Adrenal gland (tissue), 12 donors: Measurements from ENCODE around the gene UBA52. TPM values are rescaled to one million over a fixed set of nuclear protein-coding genes. Genes with fewer than 3 reads are reported as not detected.
"Not testable (repeated sequence)": the region's sequence is repeated elsewhere in the genome, so short reads cannot be mapped to it uniquely, and the experiment has no call there.

Experiments
- DNase-seq, 7 donors: peaks; one replicate each; pipeline ENCODE4 v3.0.0-alpha.2; 2019 to 2020
- H3K27ac ChIP-seq, 5 donors: fragments of 200-600 bp; sonication (generic) in 4 of 5; 1 replicate in 3 of 5; 2 replicates in 2 of 5; pipeline versions ENCODE4 v1.5.1 to v1.8.0; 2016 to 2020; ENCODE audit warnings: mild to moderate bottlenecking in 1 of 5
- H3K27me3 ChIP-seq: fragments of 200-600 bp; 2 replicates; pipeline ENCODE4 v1.8.0; 2021
- H3K36me3 ChIP-seq, 2 donors: fragments of 200-600 bp; replicated peaks in 1 of 2; 1 replicate in 1 of 2; 2 replicates in 1 of 2; pipeline versions ENCODE4 v1.5.1 to v1.8.0; 2018 to 2022
- H3K4me1 ChIP-seq, 2 donors: fragments of 200-600 bp; replicated peaks in 1 of 2; 1 replicate in 1 of 2; 2 replicates in 1 of 2; pipeline versions ENCODE4 v1.5.1 to v1.8.0; 2018 to 2021
- H3K4me3 ChIP-seq, 4 donors: fragments of 200-600 bp; sonication (generic) in 3 of 4; one replicate each; pipeline ENCODE4 v1.5.1; 2016 to 2018
- H3K9me3 ChIP-seq, 3 donors: fragments of 200-600 bp; sonication (generic) in 1 of 3; replicated peaks in 1 of 3; 1 replicate in 2 of 3; 2 replicates in 1 of 3; pipeline versions ENCODE4 v1.5.1 to v1.8.0; 2016 to 2021
- POLR2A ChIP-seq, 2 donors: fragments of 450-650 bp; IDR thresholded peaks; one replicate each; pipeline ENCODE4 v1.6.1; 2017; ENCODE audit warnings: antibody characterized with exemption in 2 of 2, mild to moderate bottlenecking in 2 of 2, moderate library complexity in 1 of 2
- WGBS, 4 donors: extraction: QIAGEN DNeasy Blood & Tissue Kit in 2 of 4; methylation state at CpG; one replicate each; pipeline versions ENCODE4 v1.1.5 to v1.1.7; 2013 to 2017; 5-methylcytosine and 5-hydroxymethylcytosine counted together
- intact Hi-C, 2 donors: fragments of 100-400 bp; cut with DNase I; formaldehyde crosslinking; loops; one replicate each; pipeline versions ENCODE4 v1.14.1 to v1.15.0; 2022 to 2023
- polyA plus RNA-seq, 3 donors: library from polyadenylated mRNA; stranded (reverse); fragments of 200-250 nt in 2 of 3; fragments of 350-450 nt in 1 of 3; fragmentation: Illumina TruSeq in 1 of 3; extraction: RNeasy Lipid Tissue Mini Kit (QIAGEN cat#74804) in 1 of 3; gene quantifications; one replicate each; pipeline ENCODE4 v1.2.3, GENCODE V29; 2013 to 2014
- total RNA-seq, 9 donors: library from RNA; depleted of rRNA in 4 of 9; stranded (reverse); fragments of >200 nt in 4 of 9; fragments of 120-200 nt in 1 of 9; fragmentation: NEBNext Ultra II Directional in 1 of 9; extraction: Animal tissue kit (Norgen Biotek cat#: 25700) in 1 of 9; gene quantifications; one replicate each; pipeline versions ENCODE4 v1.1.0 to v1.2.4, GENCODE V29; 2013 to 2023
- TF ChIP-seq, protein P1 (sequence below), 6 experiments: fragments of 450-650 bp in 4 of 6; fragments of 200-600 bp in 2 of 6; sonication (generic) in 1 of 6; IDR thresholded peaks; 1 replicate in 5 of 6; 2 replicates in 1 of 6; pipeline versions ENCODE4 v1.5.1 to v1.8.0; 2016 to 2021; ENCODE audit warnings: antibody characterized with exemption in 6 of 6, mild to moderate bottlenecking in 2 of 6, moderate library complexity in 1 of 6
- donor health status: healthy with polysubstance abuse.
- donor health status: Bipolar disorder and iron deficiency.
- donor health status: DM: yes; HTN: yes; CAD: no.
- donor health status: DM: no; HTN: no; CAD: no.
- donor health status: DM: no; HTN: no; CAD: no.
- donor health status: DM: yes; HTN: yes; CAD: no.

UBA52 gene
- total and polyA plus RNA-seq, 12 donors = 781 to 1,900 (median 1,042) TPM

- 65 to 71% (median 69%) methylated on average over 19 of the region's 19 CpGs for WGBS, 4 donors
- H3K4me1 ChIP-seq = peaks cover 16 to 22% of the 10 kb centered on the region in 2 donors
- TF ChIP-seq, protein P1, sequence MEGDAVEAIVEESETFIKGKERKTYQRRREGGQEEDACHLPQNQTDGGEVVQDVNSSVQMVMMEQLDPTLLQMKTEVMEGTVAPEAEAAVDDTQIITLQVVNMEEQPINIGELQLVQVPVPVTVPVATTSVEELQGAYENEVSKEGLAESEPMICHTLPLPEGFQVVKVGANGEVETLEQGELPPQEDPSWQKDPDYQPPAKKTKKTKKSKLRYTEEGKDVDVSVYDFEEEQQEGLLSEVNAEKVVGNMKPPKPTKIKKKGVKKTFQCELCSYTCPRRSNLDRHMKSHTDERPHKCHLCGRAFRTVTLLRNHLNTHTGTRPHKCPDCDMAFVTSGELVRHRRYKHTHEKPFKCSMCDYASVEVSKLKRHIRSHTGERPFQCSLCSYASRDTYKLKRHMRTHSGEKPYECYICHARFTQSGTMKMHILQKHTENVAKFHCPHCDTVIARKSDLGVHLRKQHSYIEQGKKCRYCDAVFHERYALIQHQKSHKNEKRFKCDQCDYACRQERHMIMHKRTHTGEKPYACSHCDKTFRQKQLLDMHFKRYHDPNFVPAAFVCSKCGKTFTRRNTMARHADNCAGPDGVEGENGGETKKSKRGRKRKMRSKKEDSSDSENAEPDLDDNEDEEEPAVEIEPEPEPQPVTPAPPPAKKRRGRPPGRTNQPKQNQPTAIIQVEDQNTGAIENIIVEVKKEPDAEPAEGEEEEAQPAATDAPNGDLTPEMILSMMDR (IDR thresholded peaks at IDR 0.05) = peak in 1 of 6 experiments; percentile 10
- H3K9me3 ChIP-seq, intact Hi-C loops, H3K27me3 ChIP-seq, H3K36me3 ChIP-seq: not testable (repeated sequence)
- peak overlapping the region in 1 of 5 donors; percentile 43 for H3K27ac ChIP-seq
- H3K4me3 ChIP-seq = peak overlapping the region in 1 of 4 donors; percentile 35
- peak in 2 of 7 donors; percentile 39 to 68 for DNase-seq
These were observed 48.7 kb upstream of the UBA52 start for GRCh38 chr19:18522862-18523440.

DNA sequence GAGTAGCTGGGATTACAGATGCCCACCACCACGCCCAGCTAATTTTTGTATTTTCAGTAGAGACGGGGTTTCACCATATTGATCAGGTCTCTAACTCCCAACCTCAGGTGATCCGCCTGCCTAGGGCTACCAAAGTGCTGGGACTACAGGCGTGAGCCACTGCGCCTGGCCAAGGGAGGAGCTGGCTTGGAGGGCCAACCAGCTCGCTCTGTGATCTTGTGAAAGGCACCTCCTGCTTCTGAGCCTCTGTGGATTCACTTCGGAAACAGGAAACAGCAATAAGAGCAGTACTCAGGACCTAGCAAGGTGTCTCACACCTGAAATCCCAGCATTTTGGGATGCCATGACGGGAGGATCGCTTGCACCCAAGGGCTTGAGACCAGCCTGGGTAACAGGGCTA lies 47.8 kb upstream of the UBA52 start:
- no peaks in the 10 kb centered on the region for H3K9me3 ChIP-seq
- no peak overlapping the region for H3K27ac ChIP-seq
- no peaks in the 10 kb centered on the region for H3K27me3 ChIP-seq
- H3K4me3 ChIP-seq = no peak overlapping the region
- no peak for TF ChIP-seq POLR2A (IDR thresholded peaks at IDR 0.05)
- TF ChIP-seq, protein P1 (IDR thresholded peaks at IDR 0.05) = no peak
- peaks cover 15 to 16% of the 10 kb centered on the region in 2 donors for H3K4me1 ChIP-seq
- no peaks in the 10 kb centered on the region for H3K36me3 ChIP-seq
- DNase-seq = no peak
- intact Hi-C loops = no loop called here
- WGBS, 4 donors = 89 to 95% (median 90%) methylated on average over 6 to 9 of the region's 9 CpGs

- H3K27me3 ChIP-seq = no peaks in the 10 kb centered on the region
- peaks cover 0 to 4% of the 10 kb centered on the region in 2 donors for H3K36me3 ChIP-seq
- whole genome bisulfite sequencing, 4 donors = 73 to 89% (median 81%) methylated on average over 7 to 9 of the region's 9 CpGs
- intact Hi-C loops = no loop called here
- peaks cover 0 to 4% of the 10 kb centered on the region in 2 donors for H3K4me1 ChIP-seq
- no peaks in the 10 kb centered on the region for H3K9me3 ChIP-seq
- TF ChIP-seq, protein P1 (IDR thresholded peaks at IDR 0.05) = no peak
- TF ChIP-seq POLR2A (IDR thresholded peaks at IDR 0.05) = no peak
- H3K27ac ChIP-seq = no peak overlapping the region
- no peak for DNase-seq
- H3K4me3 ChIP-seq = no peak overlapping the region
These were observed 45.3 kb upstream of the UBA52 start for GRCh38 chr19:18526316-18526715.

- intact Hi-C loops = no loop called here
- WGBS, 4 donors = 77 to 100% (median 81%) methylated on average over 2 to 7 of the region's 7 CpGs
- TF ChIP-seq POLR2A (IDR thresholded peaks at IDR 0.05) = no peak
- TF ChIP-seq, protein P1 (IDR thresholded peaks at IDR 0.05) = no peak
- Histone ChIP-seq H3K27ac (no peak overlapping the region), H3K4me1 (no peaks in the 10 kb centered on the region), H3K36me3 (peaks cover 0 to 26% of the 10 kb centered on the region in 2 donors), H3K27me3 (no peaks in the 10 kb centered on the region), H3K4me3 (no peak overlapping the region), H3K9me3 (no peaks in the 10 kb centered on the region)
- no peak for DNase-seq
These were observed 41.9 kb upstream of the UBA52 start for GRCh38 chr19:18529782-18530181.
